Activated naive CD4-positive, alpha-beta T cell treated with anti-CD3 and anti-CD28 coated beads, Interleukin-2, amount 50 U/mL, for 24 hours (primary cell): ENCODE results near the gene MYH9.

ENCODE experiments used
- H3K27ac Mint-ChIP-seq: one replicate; pipeline ENCODE4 v1.8.0; 2021; ENCODE audit warnings: mild to moderate bottlenecking, mixed read lengths
- H3K27me3 Mint-ChIP-seq: one replicate; pipeline ENCODE4 v1.8.0; 2021; ENCODE audit warnings: mixed read lengths
- H3K36me3 Mint-ChIP-seq: one replicate; pipeline ENCODE4 v1.8.0; 2021; ENCODE audit warnings: mixed read lengths
- H3K4me1 Mint-ChIP-seq: one replicate; pipeline ENCODE4 v1.8.0; 2021; ENCODE audit warnings: mixed read lengths
- H3K4me3 Mint-ChIP-seq: one replicate; pipeline ENCODE4 v1.8.0; 2021; ENCODE audit warnings: mild to moderate bottlenecking, mixed read lengths
- H3K9me3 Mint-ChIP-seq: one replicate; pipeline ENCODE4 v1.8.0; 2021; ENCODE audit warnings: mixed read lengths

Gene MYH9

GRCh38 chr22:36328635-36329253 is 59.0 kb downstream of the MYH9 start:
- no peaks in the 10 kb centered on the region for H3K9me3 Mint-ChIP-seq
- peaks cover 30% of the 10 kb centered on the region for H3K36me3 Mint-ChIP-seq
- H3K27me3 Mint-ChIP-seq: no peaks in the 10 kb centered on the region
- H3K27ac Mint-ChIP-seq: peak overlapping the region; percentile 99
- H3K4me1 Mint-ChIP-seq: peaks cover 75% of the 10 kb centered on the region
- H3K4me3 Mint-ChIP-seq: peak overlapping the region; percentile 86

GRCh38 chr22:36327922-36328551 is 59.7 kb downstream of the MYH9 start:
- peaks cover 68% of the 10 kb centered on the region for H3K4me1 Mint-ChIP-seq
- H3K4me3 Mint-ChIP-seq: peak overlapping the region; percentile 86
- H3K9me3 Mint-ChIP-seq: no peaks in the 10 kb centered on the region
- H3K27ac Mint-ChIP-seq: peak overlapping the region; percentile 99
- H3K27me3 Mint-ChIP-seq: no peaks in the 10 kb centered on the region
- peaks cover 27% of the 10 kb centered on the region for H3K36me3 Mint-ChIP-seq

- Mint-ChIP-seq H3K4me1 (peaks cover 56% of the 10 kb centered on the region), H3K27ac (peak overlapping the region; percentile 88), H3K4me3 (no peak overlapping the region)
These were observed 61.3 kb downstream of the MYH9 start for GRCh38 chr22:36326178-36327161.

GRCh38 chr22:36325154-36326031 is 62.4 kb downstream of the MYH9 start:
- Mint-ChIP-seq H3K36me3 (peaks cover 27% of the 10 kb centered on the region), H3K4me1 (peaks cover 46% of the 10 kb centered on the region), H3K9me3 (no peaks in the 10 kb centered on the region), H3K4me3 (no peak overlapping the region), H3K27ac (peak overlapping the region; percentile 65), H3K27me3 (no peaks in the 10 kb centered on the region)

More at GRCh38 chr22:36326178-36327161, 61.3 kb downstream of the MYH9 start:
- Mint-ChIP-seq H3K36me3 (peaks cover 27% of the 10 kb centered on the region), H3K9me3 (no peaks in the 10 kb centered on the region), H3K27me3 (no peaks in the 10 kb centered on the region)

- peaks cover 36% of the 10 kb centered on the region for H3K4me1 Mint-ChIP-seq
- H3K27ac Mint-ChIP-seq: no peak overlapping the region
- H3K27me3 Mint-ChIP-seq: no peaks in the 10 kb centered on the region
- H3K9me3 Mint-ChIP-seq: no peaks in the 10 kb centered on the region
- peaks cover 20% of the 10 kb centered on the region for H3K36me3 Mint-ChIP-seq
- no peak overlapping the region for H3K4me3 Mint-ChIP-seq
These were observed 63.4 kb downstream of the MYH9 start for GRCh38 chr22:36324414-36324813.

- Mint-ChIP-seq H3K9me3 (no peaks in the 10 kb centered on the region), H3K4me1 (peaks cover 30% of the 10 kb centered on the region), H3K27me3 (no peaks in the 10 kb centered on the region), H3K27ac (peak overlapping the region; percentile 17), H3K4me3 (no peak overlapping the region), H3K36me3 (peaks cover 18% of the 10 kb centered on the region)
These were observed 63.9 kb downstream of the MYH9 start for GRCh38 chr22:36323855-36324331.

- no peaks in the 10 kb centered on the region for H3K9me3 Mint-ChIP-seq
- H3K4me1 Mint-ChIP-seq: peaks cover 25% of the 10 kb centered on the region
- H3K27me3 Mint-ChIP-seq: no peaks in the 10 kb centered on the region
- no peak overlapping the region for H3K4me3 Mint-ChIP-seq
- peak overlapping the region; percentile 76 for H3K27ac Mint-ChIP-seq
- H3K36me3 Mint-ChIP-seq: peaks cover 18% of the 10 kb centered on the region
These were observed 64.4 kb downstream of the MYH9 start for GRCh38 chr22:36323182-36323854.

- no peak overlapping the region for H3K27ac Mint-ChIP-seq
- H3K36me3 Mint-ChIP-seq: peaks cover 16% of the 10 kb centered on the region
- H3K27me3 Mint-ChIP-seq: no peaks in the 10 kb centered on the region
- H3K4me1 Mint-ChIP-seq: peaks cover 17% of the 10 kb centered on the region
- no peak overlapping the region for H3K4me3 Mint-ChIP-seq
- no peaks in the 10 kb centered on the region for H3K9me3 Mint-ChIP-seq
These were observed 65.2 kb downstream of the MYH9 start for GRCh38 chr22:36322602-36322915.

- no peaks in the 10 kb centered on the region for H3K9me3 Mint-ChIP-seq
- H3K4me1 Mint-ChIP-seq: peaks cover 12% of the 10 kb centered on the region
- peak overlapping the region; percentile 12 for H3K27ac Mint-ChIP-seq
- peaks cover 18% of the 10 kb centered on the region for H3K36me3 Mint-ChIP-seq
- no peaks in the 10 kb centered on the region for H3K27me3 Mint-ChIP-seq
- H3K4me3 Mint-ChIP-seq: no peak overlapping the region
These were observed 65.8 kb downstream of the MYH9 start for GRCh38 chr22:36321797-36322601.

- peak overlapping the region; percentile 65 for H3K27ac Mint-ChIP-seq
These were observed 67.2 kb downstream of the MYH9 start for GRCh38 chr22:36320553-36320952.

GRCh38 chr22:36319595-36320497 is 67.9 kb downstream of the MYH9 start:
- Mint-ChIP-seq H3K4me3 (no peak overlapping the region), H3K9me3 (no peaks in the 10 kb centered on the region), H3K27ac (peak overlapping the region; percentile 65), H3K36me3 (peaks cover 14% of the 10 kb centered on the region), H3K27me3 (no peaks in the 10 kb centered on the region), H3K4me1 (peaks cover 4% of the 10 kb centered on the region)

More at GRCh38 chr22:36320553-36320952, 67.2 kb downstream of the MYH9 start:
- Mint-ChIP-seq H3K4me3 (no peak overlapping the region), H3K4me1 (peaks cover 4% of the 10 kb centered on the region), H3K27me3 (no peaks in the 10 kb centered on the region), H3K36me3 (peaks cover 13% of the 10 kb centered on the region), H3K9me3 (no peaks in the 10 kb centered on the region)

- Mint-ChIP-seq H3K27me3 (no peaks in the 10 kb centered on the region), H3K27ac (no peak overlapping the region), H3K36me3 (peaks cover 12% of the 10 kb centered on the region), H3K4me3 (no peak overlapping the region), H3K4me1 (peaks cover 4% of the 10 kb centered on the region), H3K9me3 (no peaks in the 10 kb centered on the region)
These were observed 69.3 kb downstream of the MYH9 start for GRCh38 chr22:36318442-36318841.

GRCh38 chr22:36317658-36318271 is 70.0 kb downstream of the MYH9 start:
- peaks cover 10% of the 10 kb centered on the region for H3K36me3 Mint-ChIP-seq
- H3K4me1 Mint-ChIP-seq: peaks cover under 1% of the 10 kb centered on the region
- no peak overlapping the region for H3K4me3 Mint-ChIP-seq
- H3K27ac Mint-ChIP-seq: no peak overlapping the region
- H3K9me3 Mint-ChIP-seq: no peaks in the 10 kb centered on the region
- no peaks in the 10 kb centered on the region for H3K27me3 Mint-ChIP-seq
